ENCODE data around the gene VPS29. TPM values are rescaled to one million over a fixed set of nuclear protein-coding genes. Genes with fewer than 3 reads are reported as not detected.

VPS29 gene
- polyA plus RNA-seq, 1 donor from 2014 or later, result 222 TPM

DNA sequence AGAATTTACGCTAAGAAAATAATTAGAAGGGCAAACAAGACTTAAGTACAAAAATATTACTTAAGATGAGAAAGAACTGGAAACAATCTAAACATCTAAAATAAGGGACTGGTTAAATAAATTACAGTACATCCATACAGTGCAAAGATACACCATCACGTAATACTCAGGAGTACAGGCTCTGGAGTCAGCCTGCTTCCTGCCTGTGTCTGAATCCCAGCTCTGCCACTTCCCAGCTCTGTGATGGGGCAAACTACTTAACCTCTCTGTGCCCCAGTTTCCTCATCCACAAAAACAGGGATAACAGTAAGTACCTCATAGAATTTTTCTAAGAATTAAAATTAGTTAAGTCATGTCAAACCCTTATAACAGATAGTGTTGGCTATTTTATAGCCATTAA, 45.2 kb upstream of the VPS29 start:
- Histone ChIP-seq H3K4me3 (ENCODE audit: low read length) (no peak overlapping the region), H4K20me1 (ENCODE audit: insufficient read depth) (no peaks in the 10 kb centered on the region), H3K9me3 (ENCODE audit: low read length) (no peaks in the 10 kb centered on the region), H3K4me2 (ENCODE audit: low read length) (no peak overlapping the region), H3K36me3 (ENCODE audit: insufficient read depth, low read length) (peaks cover 4% of the 10 kb centered on the region), H3F3A (ENCODE audit: insufficient read depth, low read length, poor library complexity, severe bottlenecking) (no peaks in the 10 kb centered on the region), H3K27ac (ENCODE audit: low read length) (no peak overlapping the region), H3K9ac (ENCODE audit: low read length) (no peak overlapping the region), H2AFZ (ENCODE audit: low read depth, low read length) (no peak overlapping the region), H3K9me2 (ENCODE audit: insufficient read depth, low read length) (no peaks in the 10 kb centered on the region), H3K79me2 (replicated peaks; ENCODE audit: insufficient read depth, low read length) (no peaks in the 10 kb centered on the region), H3K27me3 (ENCODE audit: insufficient read depth, low read depth, low read length) (no peaks in the 10 kb centered on the region)
- TF ChIP-seq, protein P1, sequence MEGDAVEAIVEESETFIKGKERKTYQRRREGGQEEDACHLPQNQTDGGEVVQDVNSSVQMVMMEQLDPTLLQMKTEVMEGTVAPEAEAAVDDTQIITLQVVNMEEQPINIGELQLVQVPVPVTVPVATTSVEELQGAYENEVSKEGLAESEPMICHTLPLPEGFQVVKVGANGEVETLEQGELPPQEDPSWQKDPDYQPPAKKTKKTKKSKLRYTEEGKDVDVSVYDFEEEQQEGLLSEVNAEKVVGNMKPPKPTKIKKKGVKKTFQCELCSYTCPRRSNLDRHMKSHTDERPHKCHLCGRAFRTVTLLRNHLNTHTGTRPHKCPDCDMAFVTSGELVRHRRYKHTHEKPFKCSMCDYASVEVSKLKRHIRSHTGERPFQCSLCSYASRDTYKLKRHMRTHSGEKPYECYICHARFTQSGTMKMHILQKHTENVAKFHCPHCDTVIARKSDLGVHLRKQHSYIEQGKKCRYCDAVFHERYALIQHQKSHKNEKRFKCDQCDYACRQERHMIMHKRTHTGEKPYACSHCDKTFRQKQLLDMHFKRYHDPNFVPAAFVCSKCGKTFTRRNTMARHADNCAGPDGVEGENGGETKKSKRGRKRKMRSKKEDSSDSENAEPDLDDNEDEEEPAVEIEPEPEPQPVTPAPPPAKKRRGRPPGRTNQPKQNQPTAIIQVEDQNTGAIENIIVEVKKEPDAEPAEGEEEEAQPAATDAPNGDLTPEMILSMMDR (IDR thresholded peaks at IDR 0.05; ENCODE audit: poor library complexity, severe bottlenecking), result no peak
- no peak for TF ChIP-seq EP300 (conservative IDR thresholded peaks at IDR 0.05; ENCODE audit: poor library complexity, severe bottlenecking)
- no peak for TF ChIP-seq RAD21 (conservative IDR thresholded peaks at IDR 0.05)
- TF ChIP-seq, protein P2, sequence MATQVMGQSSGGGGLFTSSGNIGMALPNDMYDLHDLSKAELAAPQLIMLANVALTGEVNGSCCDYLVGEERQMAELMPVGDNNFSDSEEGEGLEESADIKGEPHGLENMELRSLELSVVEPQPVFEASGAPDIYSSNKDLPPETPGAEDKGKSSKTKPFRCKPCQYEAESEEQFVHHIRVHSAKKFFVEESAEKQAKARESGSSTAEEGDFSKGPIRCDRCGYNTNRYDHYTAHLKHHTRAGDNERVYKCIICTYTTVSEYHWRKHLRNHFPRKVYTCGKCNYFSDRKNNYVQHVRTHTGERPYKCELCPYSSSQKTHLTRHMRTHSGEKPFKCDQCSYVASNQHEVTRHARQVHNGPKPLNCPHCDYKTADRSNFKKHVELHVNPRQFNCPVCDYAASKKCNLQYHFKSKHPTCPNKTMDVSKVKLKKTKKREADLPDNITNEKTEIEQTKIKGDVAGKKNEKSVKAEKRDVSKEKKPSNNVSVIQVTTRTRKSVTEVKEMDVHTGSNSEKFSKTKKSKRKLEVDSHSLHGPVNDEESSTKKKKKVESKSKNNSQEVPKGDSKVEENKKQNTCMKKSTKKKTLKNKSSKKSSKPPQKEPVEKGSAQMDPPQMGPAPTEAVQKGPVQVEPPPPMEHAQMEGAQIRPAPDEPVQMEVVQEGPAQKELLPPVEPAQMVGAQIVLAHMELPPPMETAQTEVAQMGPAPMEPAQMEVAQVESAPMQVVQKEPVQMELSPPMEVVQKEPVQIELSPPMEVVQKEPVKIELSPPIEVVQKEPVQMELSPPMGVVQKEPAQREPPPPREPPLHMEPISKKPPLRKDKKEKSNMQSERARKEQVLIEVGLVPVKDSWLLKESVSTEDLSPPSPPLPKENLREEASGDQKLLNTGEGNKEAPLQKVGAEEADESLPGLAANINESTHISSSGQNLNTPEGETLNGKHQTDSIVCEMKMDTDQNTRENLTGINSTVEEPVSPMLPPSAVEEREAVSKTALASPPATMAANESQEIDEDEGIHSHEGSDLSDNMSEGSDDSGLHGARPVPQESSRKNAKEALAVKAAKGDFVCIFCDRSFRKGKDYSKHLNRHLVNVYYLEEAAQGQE (IDR thresholded peaks at IDR 0.05; ENCODE audit: borderline replicate concordance), result no peak
- TF ChIP-seq TAF1 (IDR thresholded peaks at IDR 0.05; ENCODE audit: low read depth), result no peak
- TF ChIP-seq POLR2AphosphoS5 (IDR thresholded peaks at IDR 0.05), result no peak
- no peak for TF ChIP-seq SMC3 (conservative IDR thresholded peaks at IDR 0.05; ENCODE audit: poor library complexity)
- no peak for TF ChIP-seq EZH2 (IDR thresholded peaks at IDR 0.05; ENCODE audit: borderline replicate concordance, insufficient read depth, low read length, poor library complexity, severe bottlenecking)

DNA sequence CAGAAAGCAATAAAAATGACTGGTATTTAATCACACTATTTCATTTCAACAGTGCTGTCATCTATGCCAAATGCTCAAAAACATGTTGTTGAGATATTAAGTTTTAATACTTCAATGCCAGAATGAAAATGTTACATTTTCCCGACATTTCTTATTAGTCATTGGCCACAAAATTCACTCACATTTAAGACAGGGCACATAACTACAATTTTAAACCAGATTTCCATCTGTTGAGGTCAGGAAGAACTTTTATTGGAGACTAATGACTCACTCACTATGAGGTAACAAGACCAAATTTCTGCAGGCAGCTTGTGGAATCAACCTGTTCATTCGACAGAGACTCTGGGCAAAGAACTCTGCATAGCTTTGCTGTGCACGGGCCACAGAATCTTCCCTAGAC, 44.4 kb upstream of the VPS29 start:
- H3K27me3 ChIP-seq (ENCODE audit: insufficient read depth, low read depth, low read length), result no peaks in the 10 kb centered on the region
- no peak overlapping the region for H2AFZ ChIP-seq (ENCODE audit: low read depth, low read length)
- H3K9me3 ChIP-seq (ENCODE audit: low read length), result no peaks in the 10 kb centered on the region
- no peak overlapping the region for H3K4me2 ChIP-seq (ENCODE audit: low read length)
- no peaks in the 10 kb centered on the region for H4K20me1 ChIP-seq (ENCODE audit: insufficient read depth)
- H3K9me2 ChIP-seq (ENCODE audit: insufficient read depth, low read length), result no peaks in the 10 kb centered on the region
- no peak overlapping the region for H3K9ac ChIP-seq (ENCODE audit: low read length)
- no peak overlapping the region for H3K27ac ChIP-seq (ENCODE audit: low read length)
- no peak overlapping the region for H3K4me3 ChIP-seq (ENCODE audit: low read length)
- H3K79me2 ChIP-seq (replicated peaks; ENCODE audit: insufficient read depth, low read length), result no peaks in the 10 kb centered on the region
- no peaks in the 10 kb centered on the region for H3F3A ChIP-seq (ENCODE audit: insufficient read depth, low read length, poor library complexity, severe bottlenecking)
- TF ChIP-seq EP300 (conservative IDR thresholded peaks at IDR 0.05; ENCODE audit: poor library complexity, severe bottlenecking) (no peak), POLR2AphosphoS5 (IDR thresholded peaks at IDR 0.05) (no peak), RAD21 (conservative IDR thresholded peaks at IDR 0.05) (no peak), EZH2 (IDR thresholded peaks at IDR 0.05; ENCODE audit: borderline replicate concordance, insufficient read depth, low read length, poor library complexity, severe bottlenecking) (no peak), SMC3 (conservative IDR thresholded peaks at IDR 0.05; ENCODE audit: poor library complexity) (no peak), MXI1 (conservative IDR thresholded peaks at IDR 0.05; ENCODE audit: poor library complexity, severe bottlenecking) (no peak), TAF1 (IDR thresholded peaks at IDR 0.05; ENCODE audit: low read depth) (no peak)
- TF ChIP-seq, protein P2 (IDR thresholded peaks at IDR 0.05; ENCODE audit: borderline replicate concordance), result no peak
- TF ChIP-seq, protein P1 (IDR thresholded peaks at IDR 0.05; ENCODE audit: poor library complexity, severe bottlenecking), result no peak
- peaks cover 4% of the 10 kb centered on the region for H3K36me3 ChIP-seq (ENCODE audit: insufficient read depth, low read length)
